Activated CD8-positive, alpha-beta memory T cell treated with anti-CD3 and anti-CD28 coated beads, Interleukin-2, amount 50 U/mL, for 48 hours (primary cell): ENCODE data around the gene THSD4.
"Not testable (repeated sequence)": the region's sequence is repeated elsewhere in the genome, so short reads cannot be mapped to it uniquely, and the experiment has no call there.

ENCODE experiments used
- DNase-seq: peaks from one replicate; pipeline ENCODE4 v3.0.0-alpha.2; 2020

THSD4 gene

GRCh38 chr15:71650603-71651002 lies 535.3 kb downstream of the THSD4 start:
- DNase-seq: no peak

GRCh38 chr15:71651750-71652186 lies 536.5 kb downstream of the THSD4 start:
- DNase-seq: no peak

GRCh38 chr15:71654042-71654719 lies 538.9 kb downstream of the THSD4 start:
- no peak for DNase-seq

- DNase-seq: no peak
Observed at GRCh38 chr15:71654720-71655174, 539.5 kb downstream of the THSD4 start.

- DNase-seq: no peak
Observed at GRCh38 chr15:71656425-71656824, 541.2 kb downstream of the THSD4 start.

GRCh38 chr15:71657141-71657540 lies 541.9 kb downstream of the THSD4 start:
- no peak for DNase-seq

- no peak for DNase-seq
Observed at GRCh38 chr15:71658036-71658435, 542.8 kb downstream of the THSD4 start.

GRCh38 chr15:71658827-71659729 lies 543.8 kb downstream of the THSD4 start:
- DNase-seq: no peak

GRCh38 chr15:71659730-71660067 lies 544.4 kb downstream of the THSD4 start:
- DNase-seq: no peak

- DNase-seq: no peak
Observed at GRCh38 chr15:71660501-71660900, 545.2 kb downstream of the THSD4 start.

- DNase-seq: no peak
Observed at GRCh38 chr15:71662306-71662705, 547.0 kb downstream of the THSD4 start.

- no peak for DNase-seq
Observed at GRCh38 chr15:71664622-71665021, 549.4 kb downstream of the THSD4 start.

GRCh38 chr15:71666763-71667620 lies 551.7 kb downstream of the THSD4 start:
- no peak for DNase-seq

- DNase-seq: no peak
Observed at GRCh38 chr15:71669688-71670087, 554.4 kb downstream of the THSD4 start.

- not testable (repeated sequence) for DNase-seq
Observed at GRCh38 chr15:71670222-71670621, 555.0 kb downstream of the THSD4 start.

- DNase-seq: no peak
Observed at GRCh38 chr15:71674354-71674753, 559.1 kb downstream of the THSD4 start.

- no peak for DNase-seq
Observed at GRCh38 chr15:71677352-71677751, 562.1 kb downstream of the THSD4 start.

GRCh38 chr15:71677766-71678165 lies 562.5 kb downstream of the THSD4 start:
- DNase-seq: no peak

- DNase-seq: no peak
Observed at GRCh38 chr15:71678191-71678590, 562.9 kb downstream of the THSD4 start.

GRCh38 chr15:71678605-71679004 lies 563.3 kb downstream of the THSD4 start:
- DNase-seq: no peak

GRCh38 chr15:71679223-71679792 lies 564.0 kb downstream of the THSD4 start:
- DNase-seq: no peak

- no peak for DNase-seq
Observed at GRCh38 chr15:71679793-71680353, 564.6 kb downstream of the THSD4 start.
